Measurements from ENCODE around the gene RNF32. TPM values are rescaled to one million over a fixed set of nuclear protein-coding genes. Genes with fewer than 3 reads are reported as not detected.
A peak's percentile ranks its signal among the peaks of the same experiment; 100 is the strongest.

Gene RNF32
- total and polyA plus RNA-seq, 2 of the 13 experiments (the other 11 are each of a cell fraction or from before 2014, with no cell fraction given), result not detected

DNA sequence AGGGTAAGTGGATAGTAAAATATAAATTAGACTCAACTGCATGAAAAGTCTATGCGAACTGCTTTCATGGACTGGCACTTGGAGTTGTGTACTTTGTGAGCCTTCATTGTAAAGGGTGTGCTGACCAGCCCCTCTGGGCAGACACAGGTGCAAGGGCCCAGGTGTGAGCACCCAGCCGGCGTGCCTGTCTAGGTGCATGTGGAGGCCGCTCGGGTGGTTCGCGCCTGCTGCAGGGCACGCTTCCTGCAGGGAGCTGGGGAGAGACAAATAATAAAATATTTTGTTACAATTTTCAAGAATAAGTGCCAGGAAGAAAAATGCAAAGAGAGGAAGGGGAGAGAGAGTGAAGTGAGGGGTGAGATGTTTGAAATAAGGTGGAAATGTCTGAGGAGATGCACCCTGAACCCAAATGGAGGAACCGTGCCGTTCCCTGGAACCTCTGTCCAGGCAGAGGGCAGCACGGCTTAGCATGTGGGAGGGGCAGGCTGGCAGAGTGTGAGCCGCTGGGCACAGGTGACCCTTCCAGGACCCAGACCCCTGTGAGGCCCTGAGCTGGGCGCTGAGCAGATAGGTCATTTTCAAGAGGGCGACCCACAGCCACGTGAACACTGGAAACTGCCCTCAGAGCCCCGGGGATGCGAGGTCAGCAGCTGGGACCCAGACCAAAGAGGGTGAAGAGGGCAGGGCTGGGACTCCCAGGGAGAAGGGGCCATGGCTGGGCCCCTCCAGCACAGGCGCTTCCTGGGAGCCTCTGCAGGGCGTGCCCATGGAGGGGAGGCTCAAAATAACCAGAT lies 28.7 kb downstream of the RNF32 start:
- Histone ChIP-seq H3K36me3 (replicated peaks in 1 of 2; ENCODE audit: control insufficient read depth in 1 of 2, insufficient read depth in 2 of 2, low read length in 2 of 2) (0 out of 5 replicates have a peak, but pooled peaks cover 0 to under 1% of the 10 kb centered on the region in 2 experiments), H3K4me3 (replicated peaks in 1 of 3; ENCODE audit: insufficient read depth in 1 of 3, low read depth in 2 of 3, low read length in 3 of 3) (no peak overlapping the region), H3K27ac (ENCODE audit: extremely low read length, insufficient read depth, low read length) (no peak overlapping the region), H3K9me3 (ENCODE audit: low read length) (no peaks in the 10 kb centered on the region), H3K27me3 (ENCODE audit: control insufficient read depth in 1 of 2, insufficient read depth in 2 of 2, low read length in 2 of 2) (no peaks in the 10 kb centered on the region), H2AFZ (ENCODE audit: low read length) (no peak overlapping the region), H4K20me1 (ENCODE audit: insufficient read depth, low read length) (no peaks in the 10 kb centered on the region), H3K9ac (ENCODE audit: insufficient read depth, low read depth, low read length) (no peak overlapping the region), H3K79me2 (ENCODE audit: insufficient read depth, low read length) (no peaks in the 10 kb centered on the region), H3K4me1 (ENCODE audit: insufficient read depth, low read length) (peaks cover 36% of the 10 kb centered on the region), H3K4me2 (ENCODE audit: low read depth, low read length) (no peak overlapping the region)
- in situ Hi-C loops (cut with HindIII; ENCODE audit: extremely low pct_ligation_motif_present, low pct_unique_long_range_greater_than_20kb) (no loop called here), intact Hi-C loops (cut with micrococcal nuclease; ENCODE audit: unreplicated experiment) (loop anchor here (5.0 kb wide), 2 partner anchors 78 to 93 kb away; no protein-coding TSS in a partner anchor)
- CTCF ChIA-PET (ENCODE audit: low intra/inter-chr PET ratio, low total read pairs), result no interaction called here
- TF ChIP-seq ONECUT2 (CRISPR knock-in tag; IDR thresholded peaks at IDR 0.05) (no peak), ATRX (CRISPR knock-in tag; IDR thresholded peaks at IDR 0.05; ENCODE audit: borderline replicate concordance) (no peak), AGO2 (optimal IDR thresholded peaks at IDR 0.05; ENCODE audit: low read depth, low read length) (peak; percentile 67), RFX3 (CRISPR knock-in tag; IDR thresholded peaks at IDR 0.05) (no peak)
- TF ChIP-seq, protein P1, sequence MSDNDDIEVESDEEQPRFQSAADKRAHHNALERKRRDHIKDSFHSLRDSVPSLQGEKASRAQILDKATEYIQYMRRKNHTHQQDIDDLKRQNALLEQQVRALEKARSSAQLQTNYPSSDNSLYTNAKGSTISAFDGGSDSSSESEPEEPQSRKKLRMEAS (IDR thresholded peaks at IDR 0.05), result no peak
- TF ChIP-seq, protein P2, sequence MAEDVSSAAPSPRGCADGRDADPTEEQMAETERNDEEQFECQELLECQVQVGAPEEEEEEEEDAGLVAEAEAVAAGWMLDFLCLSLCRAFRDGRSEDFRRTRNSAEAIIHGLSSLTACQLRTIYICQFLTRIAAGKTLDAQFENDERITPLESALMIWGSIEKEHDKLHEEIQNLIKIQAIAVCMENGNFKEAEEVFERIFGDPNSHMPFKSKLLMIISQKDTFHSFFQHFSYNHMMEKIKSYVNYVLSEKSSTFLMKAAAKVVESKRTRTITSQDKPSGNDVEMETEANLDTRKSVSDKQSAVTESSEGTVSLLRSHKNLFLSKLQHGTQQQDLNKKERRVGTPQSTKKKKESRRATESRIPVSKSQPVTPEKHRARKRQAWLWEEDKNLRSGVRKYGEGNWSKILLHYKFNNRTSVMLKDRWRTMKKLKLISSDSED (CRISPR knock-in tag; IDR thresholded peaks at IDR 0.05), result no peak
- TF ChIP-seq, protein P3, sequence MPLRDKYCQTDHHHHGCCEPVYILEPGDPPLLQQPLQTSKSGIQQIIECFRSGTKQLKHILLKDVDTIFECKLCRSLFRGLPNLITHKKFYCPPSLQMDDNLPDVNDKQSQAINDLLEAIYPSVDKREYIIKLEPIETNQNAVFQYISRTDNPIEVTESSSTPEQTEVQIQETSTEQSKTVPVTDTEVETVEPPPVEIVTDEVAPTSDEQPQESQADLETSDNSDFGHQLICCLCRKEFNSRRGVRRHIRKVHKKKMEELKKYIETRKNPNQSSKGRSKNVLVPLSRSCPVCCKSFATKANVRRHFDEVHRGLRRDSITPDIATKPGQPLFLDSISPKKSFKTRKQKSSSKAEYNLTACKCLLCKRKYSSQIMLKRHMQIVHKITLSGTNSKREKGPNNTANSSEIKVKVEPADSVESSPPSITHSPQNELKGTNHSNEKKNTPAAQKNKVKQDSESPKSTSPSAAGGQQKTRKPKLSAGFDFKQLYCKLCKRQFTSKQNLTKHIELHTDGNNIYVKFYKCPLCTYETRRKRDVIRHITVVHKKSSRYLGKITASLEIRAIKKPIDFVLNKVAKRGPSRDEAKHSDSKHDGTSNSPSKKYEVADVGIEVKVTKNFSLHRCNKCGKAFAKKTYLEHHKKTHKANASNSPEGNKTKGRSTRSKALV (CRISPR knock-in tag; IDR thresholded peaks at IDR 0.05), result no peak
- no TSS peak for BruUV-seq (replicated peaks)
- FAIRE-seq (no peak), ATAC-seq (no peak), DNase-seq (ENCODE audit: low spot score) (no peak)
- POLR2A ChIA-PET, result no interaction called here
- 97% methylated on average over 13 of the region's 19 CpGs for WGBS (ENCODE audit: low lambda C conversion rate)

All from HepG2 (cell line).